Activated T-cell treated with anti-CD3 and anti-CD28 coated beads for 1 hour (primary cell): ENCODE measurements around the gene SIGLEC10.
"Not testable (repeated sequence)": the region's sequence is repeated elsewhere in the genome, so short reads cannot be mapped to it uniquely, and the experiment has no call there.

ENCODE experiments used
- DNase-seq: peaks from one replicate; pipeline ENCODE4 v3.0.0-alpha.2; 2020; ENCODE audit warnings: low read depth

Gene SIGLEC10

GRCh38 chr19:51440052-51440451 is 22.6 kb upstream of the SIGLEC10 start:
- DNase-seq: no peak

- DNase-seq: no peak
These were observed 21.6 kb upstream of the SIGLEC10 start for GRCh38 chr19:51439021-51439465.

- DNase-seq: no peak
These were observed 17.0 kb upstream of the SIGLEC10 start for GRCh38 chr19:51434456-51434855.

GRCh38 chr19:51433043-51433442 is 15.6 kb upstream of the SIGLEC10 start:
- no peak for DNase-seq

GRCh38 chr19:51431124-51431523 is 13.7 kb upstream of the SIGLEC10 start:
- DNase-seq: no peak

GRCh38 chr19:51430221-51430620 is 12.8 kb upstream of the SIGLEC10 start:
- no peak for DNase-seq

- DNase-seq: no peak
These were observed 9.8 kb upstream of the SIGLEC10 start for GRCh38 chr19:51427201-51427600.

- peak; percentile 84 for DNase-seq
These were observed 4.6 kb upstream of the SIGLEC10 start for GRCh38 chr19:51422053-51422448.

GRCh38 chr19:51421229-51422052 is 4.0 kb upstream of the SIGLEC10 start:
- no peak for DNase-seq

- not testable (repeated sequence) for DNase-seq
These were observed 3.1 kb upstream of the SIGLEC10 start for GRCh38 chr19:51420511-51420910.

- DNase-seq: no peak
These were observed 1.3 kb upstream of the SIGLEC10 start for GRCh38 chr19:51418707-51419106.

GRCh38 chr19:51417810-51418157 is 342 bp upstream of the SIGLEC10 start:
- no peak for DNase-seq

GRCh38 chr19:51416422-51416821 is 1.0 kb downstream of the SIGLEC10 start:
- DNase-seq: not testable (repeated sequence)

GRCh38 chr19:51415187-51415586 is 2.3 kb downstream of the SIGLEC10 start:
- DNase-seq: no peak

- no peak for DNase-seq
These were observed 6.3 kb downstream of the SIGLEC10 start for GRCh38 chr19:51410950-51411748.

- DNase-seq: no peak
These were observed 9.8 kb downstream of the SIGLEC10 start for GRCh38 chr19:51407511-51408131.

GRCh38 chr19:51402117-51402516 is 15.3 kb downstream of the SIGLEC10 start:
- no peak for DNase-seq

- not testable (repeated sequence) for DNase-seq
These were observed 17.5 kb downstream of the SIGLEC10 start for GRCh38 chr19:51399936-51400335.

- DNase-seq: no peak
These were observed 18.2 kb downstream of the SIGLEC10 start for GRCh38 chr19:51399231-51399630.

- DNase-seq: no peak
These were observed 19.2 kb downstream of the SIGLEC10 start for GRCh38 chr19:51398096-51398704.

GRCh38 chr19:51397453-51397852 is 20.0 kb downstream of the SIGLEC10 start:
- DNase-seq: not testable (repeated sequence)

- no peak for DNase-seq
These were observed 21.3 kb downstream of the SIGLEC10 start for GRCh38 chr19:51396175-51396574.
